Esophagus muscularis mucosa (tissue), 3 donors: Measurements from ENCODE around the gene TALDO1.

ENCODE experiments used
- CTCF ChIP-seq, 3 experiments: fragments of 200-600 bp in 2 of 3; fragments of 450-650 bp in 1 of 3; sonication (generic) in 2 of 3; IDR thresholded peaks; one replicate each; pipeline ENCODE4 v1.5.1; 2017 to 2019; ENCODE audit warnings: antibody characterized with exemption in 3 of 3, mild to moderate bottlenecking in 2 of 3, moderate library complexity in 1 of 3
- POLR2A ChIP-seq: fragments of 450-650 bp; IDR thresholded peaks from one replicate; pipeline ENCODE4 v1.6.1; 2017; ENCODE audit warnings: antibody characterized with exemption, moderate library complexity, mild to moderate bottlenecking, low read depth
- POLR2AphosphoS5 ChIP-seq, 2 donors: sonication (generic); formaldehyde crosslinking; IDR thresholded peaks; one replicate each; pipeline ENCODE4 v1.6.1; 2017; ENCODE audit warnings: antibody characterized with exemption in 2 of 2

- TF ChIP-seq POLR2A = no peak
- TF ChIP-seq CTCF (IDR thresholded peaks at IDR 0.05) = no peak
- TF ChIP-seq POLR2AphosphoS5 (IDR thresholded peaks at IDR 0.05) = no peak
Observed at GRCh38 chr11:782264-783174, 35.3 kb downstream of the TALDO1 start.
